ENCODE measurements around the gene CTSH.
"Not testable (repeated sequence)": the region's sequence is repeated elsewhere in the genome, so short reads cannot be mapped to it uniquely, and the experiment has no call there.

The CTSH gene

GRCh38 chr15:78872972-78873792, 71.7 kb downstream of the CTSH start:
- ChIA-PET CTCF (interaction anchor here (0.6 to 2.5 kb wide), 10 partner anchors 10 to 1674 kb away, joined by 3 to 11 read pairs (median 5); partner anchors contain the start of gene ADAMTS7), POLR2A (interaction anchor here (0.6 to 3.3 kb wide), 8 partner anchors 10 to 158 kb away, joined by 3 to 21 read pairs (median 4); no protein-coding TSS in a partner anchor)
- peak overlapping the region; percentile 97 for H3K4me3 ChIP-seq (ENCODE audit: low read depth, low read length)
- peak; percentile 80 for TF ChIP-seq CTCF (IDR thresholded peaks at IDR 0.05; ENCODE audit: insufficient read depth, low read length, missing control alignments)
- no peak for DNase-seq (ENCODE audit: low read depth, low spot score)

- H3K4me3 ChIP-seq (ENCODE audit: low read depth, low read length) = peak within 1 kb of the TSS; percentile 97
- ChIA-PET CTCF (interaction anchor here (0.6 to 2.5 kb wide), 4 partner anchors 10 to 19 kb away, joined by 4 to 11 read pairs (median 6); no protein-coding TSS in a partner anchor), POLR2A (interaction anchor here (0.7 to 3.3 kb wide), 4 partner anchors 12 to 947 kb away, joined by 3 to 21 read pairs (median 4); no protein-coding TSS in a partner anchor)
- no peak for TF ChIP-seq CTCF (IDR thresholded peaks at IDR 0.05; ENCODE audit: insufficient read depth, low read length, missing control alignments)
- DNase-seq (ENCODE audit: low read depth, low spot score) = no peak
These were observed 72.5 kb downstream of the CTSH start, which contains the start of gene MORF4L1 for GRCh38 chr15:78872155-78872971. Gene MORF4L1, plus strand, starts transcription at chr15:78872890. Its CDS starts 128 bp downstream, at chr15:78873018.

- ChIA-PET CTCF (interaction anchor here (0.6 to 1.5 kb wide), 3 partner anchors 9 to 19 kb away, joined by 3 to 5 read pairs (median 4); no protein-coding TSS in a partner anchor), POLR2A (interaction anchor here (0.7 to 3.3 kb wide), 3 partner anchors 12 to 948 kb away, joined by 3 to 21 read pairs (median 3); no protein-coding TSS in a partner anchor)
- H3K4me3 ChIP-seq (ENCODE audit: low read depth, low read length); DNase-seq (ENCODE audit: low read depth, low spot score): not testable (repeated sequence)
These were observed 73.2 kb downstream of the CTSH start for GRCh38 chr15:78871483-78872127.

Measured in AG04449 (cell line).